Stimulated activated CD8-positive, alpha-beta memory T cell treated with anti-CD3 and anti-CD28 coated beads, Interleukin-12 subunit alpha, Interleukin-12 subunit beta, amount 100 ng/mL, for 24 hours (primary cell): ENCODE results near the gene SOD1.

Source experiments
- DNase-seq: peaks from one replicate; pipeline ENCODE4 v3.0.0-alpha.2; 2020; ENCODE audit errors: extremely low read depth

SOD1 gene

GRCh38 chr21:31682620-31683019 lies 23.1 kb downstream of the SOD1 start:
- DNase-seq = no peak

- no peak for DNase-seq
These were observed 23.5 kb downstream of the SOD1 start for GRCh38 chr21:31683029-31683428.

- no peak for DNase-seq
These were observed 25.4 kb downstream of the SOD1 start for GRCh38 chr21:31684918-31685317.

GRCh38 chr21:31686272-31686915 lies 26.9 kb downstream of the SOD1 start:
- no peak for DNase-seq

GRCh38 chr21:31687108-31687507 lies 27.6 kb downstream of the SOD1 start:
- no peak for DNase-seq

- DNase-seq = no peak
These were observed 29.3 kb downstream of the SOD1 start for GRCh38 chr21:31688603-31689368.

- DNase-seq = no peak
These were observed 33.7 kb downstream of the SOD1 start for GRCh38 chr21:31693222-31693621.

- no peak for DNase-seq
These were observed 36.9 kb downstream of the SOD1 start for GRCh38 chr21:31696424-31696823.

GRCh38 chr21:31698461-31698860 lies 39.0 kb downstream of the SOD1 start:
- DNase-seq = no peak

- no peak for DNase-seq
These were observed 40.5 kb downstream of the SOD1 start for GRCh38 chr21:31700040-31700439.

GRCh38 chr21:31706562-31706961 lies 47.1 kb downstream of the SOD1 start:
- DNase-seq = no peak

- no peak for DNase-seq
These were observed 48.0 kb downstream of the SOD1 start for GRCh38 chr21:31707499-31707898.

GRCh38 chr21:31708541-31708940 lies 49.0 kb downstream of the SOD1 start:
- no peak for DNase-seq

GRCh38 chr21:31710586-31710985 lies 51.1 kb downstream of the SOD1 start:
- DNase-seq = no peak

GRCh38 chr21:31711326-31711725 lies 51.8 kb downstream of the SOD1 start:
- no peak for DNase-seq

- DNase-seq = no peak
These were observed 52.3 kb downstream of the SOD1 start for GRCh38 chr21:31711745-31712285.

GRCh38 chr21:31713115-31713514 lies 53.6 kb downstream of the SOD1 start:
- DNase-seq = no peak

GRCh38 chr21:31713973-31714740 lies 54.7 kb downstream of the SOD1 start:
- no peak for DNase-seq

- no peak for DNase-seq
These were observed 55.4 kb downstream of the SOD1 start for GRCh38 chr21:31714741-31715365.

- no peak for DNase-seq
These were observed 56.6 kb downstream of the SOD1 start for GRCh38 chr21:31716106-31716505.
